GM18951 (cell line): Measurements from ENCODE around the gene CYP1A2.
A peak's percentile ranks its signal among the peaks of the same experiment; 100 is the strongest.
"Not testable (repeated sequence)": the region's sequence is repeated elsewhere in the genome, so short reads cannot be mapped to it uniquely, and the experiment has no call there.

Experiments used
- POLR2A ChIP-seq: IDR thresholded peaks from 4 replicates; pipeline ENCODE4 v1.6.1; 2011; ENCODE audit warnings: mild to moderate bottlenecking; ENCODE audit not compliant: insufficient read length, insufficient read depth; ENCODE audit errors: extremely low read depth
- in situ Hi-C: fragments of 300-500 bp; cut with MboI; formaldehyde crosslinking; loops from one replicate; pipeline ENCODE4 v1.12.0; 2022; ENCODE audit warnings: low sequenced_read_pairs, mixed read lengths, inconsistent platforms; ENCODE audit not compliant: unreplicated experiment

CYP1A2 gene

GRCh38 chr15:74783808-74784175 lies 35.1 kb downstream of the CYP1A2 start:
- TF ChIP-seq POLR2A = no peak
- in situ Hi-C loops = no loop called here

GRCh38 chr15:74784426-74785193 lies 36.0 kb downstream of the CYP1A2 start:
- in situ Hi-C loops = no loop called here
- TF ChIP-seq POLR2A = no peak

- in situ Hi-C loops = no loop called here
- peak; percentile 46 for TF ChIP-seq POLR2A
These were observed 36.8 kb downstream of the CYP1A2 start for GRCh38 chr15:74785194-74786032.

GRCh38 chr15:74786081-74786480 lies 37.4 kb downstream of the CYP1A2 start:
- in situ Hi-C loops = not testable (repeated sequence)

- in situ Hi-C loops = no loop called here
- no peak for TF ChIP-seq POLR2A
These were observed 38.0 kb downstream of the CYP1A2 start for GRCh38 chr15:74786551-74787165.

- no peak for TF ChIP-seq POLR2A
- in situ Hi-C loops = no loop called here
These were observed 38.8 kb downstream of the CYP1A2 start for GRCh38 chr15:74787251-74788041.

- in situ Hi-C loops = no loop called here
- TF ChIP-seq POLR2A = no peak
These were observed 39.5 kb downstream of the CYP1A2 start for GRCh38 chr15:74788042-74788682.

- in situ Hi-C loops = no loop called here
- peak; percentile 85 for TF ChIP-seq POLR2A
These were observed 40.1 kb downstream of the CYP1A2 start for GRCh38 chr15:74788683-74789151.

- in situ Hi-C loops = no loop called here
- peak; percentile 60 for TF ChIP-seq POLR2A
These were observed 40.6 kb downstream of the CYP1A2 start for GRCh38 chr15:74789171-74789631.

- TF ChIP-seq POLR2A = no peak
- in situ Hi-C loops = no loop called here
These were observed 41.1 kb downstream of the CYP1A2 start for GRCh38 chr15:74789741-74790079.

GRCh38 chr15:74790080-74790916 lies 41.7 kb downstream of the CYP1A2 start:
- no peak for TF ChIP-seq POLR2A
- in situ Hi-C loops = no loop called here

- TF ChIP-seq POLR2A = no peak
- in situ Hi-C loops = no loop called here
These were observed 42.4 kb downstream of the CYP1A2 start for GRCh38 chr15:74791007-74791406.

GRCh38 chr15:74791667-74792066 lies 43.0 kb downstream of the CYP1A2 start:
- in situ Hi-C loops = no loop called here
- no peak for TF ChIP-seq POLR2A
